CD4-positive, alpha-beta T cell treated with Interleukin-4 for 4 hours (primary cell): Measurements from ENCODE around the gene CLDN6.

ENCODE experiments used
- DNase-seq: peaks from one replicate; pipeline ENCODE4 v3.0.0-alpha.2; 2020

The CLDN6 gene

GRCh38 chr16:3051494-3051893, 33.5 kb upstream of the CLDN6 start:
- DNase-seq: no peak

GRCh38 chr16:3051009-3051408, 33.0 kb upstream of the CLDN6 start:
- DNase-seq: no peak

DNA sequence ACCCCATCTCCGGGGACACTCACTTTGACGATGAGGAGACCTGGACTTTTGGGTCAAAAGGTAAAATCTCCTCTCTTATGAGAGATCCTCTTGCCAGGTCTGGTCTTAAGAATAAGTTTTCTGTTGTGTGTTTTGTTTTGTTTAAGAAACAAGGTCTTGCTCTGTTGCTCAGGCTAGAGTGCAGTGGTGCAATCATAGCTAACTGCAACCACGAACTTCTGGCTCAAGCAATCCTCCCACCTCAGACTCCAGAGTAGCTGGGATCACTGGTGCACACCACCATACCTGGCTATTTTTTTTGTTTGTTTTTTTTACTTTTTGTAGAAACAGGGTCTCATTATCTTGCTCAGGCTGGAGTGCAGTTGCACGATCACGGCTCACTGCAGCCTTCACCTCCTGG, 32.5 kb upstream of the CLDN6 start:
- DNase-seq: no peak

GRCh38 chr16:3049921-3050481, 32.0 kb upstream of the CLDN6 start:
- no peak for DNase-seq

DNA sequence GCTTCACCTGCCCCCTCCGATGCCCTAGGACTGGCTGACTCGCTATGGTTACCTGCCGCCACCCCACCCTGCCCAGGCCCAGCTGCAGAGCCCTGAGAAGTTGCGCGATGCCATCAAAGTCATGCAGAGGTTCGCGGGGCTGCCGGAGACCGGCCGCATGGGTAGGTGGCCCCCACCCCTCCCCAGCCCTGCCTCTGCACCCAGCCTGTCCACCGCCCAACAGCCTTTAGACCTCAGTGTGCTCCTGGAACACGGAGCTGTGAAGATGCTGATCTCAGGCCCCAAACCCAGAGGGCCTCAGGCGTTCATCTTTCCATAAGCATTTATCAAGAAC, 29.4 kb upstream of the CLDN6 start:
- no peak for DNase-seq

DNA sequence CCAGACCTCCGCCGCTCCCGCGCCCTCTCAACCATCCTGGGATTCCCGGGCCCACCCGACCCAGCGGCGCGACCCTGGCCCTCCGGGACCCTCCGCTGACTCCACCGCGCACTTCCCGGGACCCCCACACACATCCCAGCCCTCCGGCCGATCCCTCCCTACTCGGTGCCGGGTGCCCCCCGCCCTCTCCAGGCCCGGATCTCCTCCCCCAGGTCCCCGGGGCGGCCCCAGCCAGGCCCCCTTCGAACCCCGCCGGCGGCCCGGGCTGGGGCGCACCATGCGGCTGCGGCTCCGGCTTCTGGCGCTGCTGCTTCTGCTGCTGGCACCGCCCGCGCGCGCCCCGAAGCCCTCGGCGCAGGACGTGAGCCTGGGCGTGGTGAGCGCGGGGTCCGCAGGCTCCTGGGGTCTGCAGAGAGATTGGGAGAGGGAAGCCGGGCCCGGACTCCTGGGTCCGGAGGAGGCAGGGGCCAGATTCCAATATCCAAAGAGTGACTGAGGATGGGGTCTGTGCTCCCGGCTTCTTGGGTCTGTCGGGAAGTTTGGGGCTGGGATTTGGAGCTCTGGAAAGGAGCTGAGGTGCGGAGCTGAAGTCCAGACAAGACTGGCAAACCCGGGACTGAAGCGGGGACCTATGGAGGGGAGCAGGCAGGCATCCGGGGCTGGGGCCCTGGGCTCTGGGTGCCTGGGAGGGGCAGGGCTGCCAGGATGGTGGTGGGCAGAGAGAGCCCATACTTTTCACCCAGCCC, 28.8 kb upstream of the CLDN6 start:
- no peak for DNase-seq

DNA sequence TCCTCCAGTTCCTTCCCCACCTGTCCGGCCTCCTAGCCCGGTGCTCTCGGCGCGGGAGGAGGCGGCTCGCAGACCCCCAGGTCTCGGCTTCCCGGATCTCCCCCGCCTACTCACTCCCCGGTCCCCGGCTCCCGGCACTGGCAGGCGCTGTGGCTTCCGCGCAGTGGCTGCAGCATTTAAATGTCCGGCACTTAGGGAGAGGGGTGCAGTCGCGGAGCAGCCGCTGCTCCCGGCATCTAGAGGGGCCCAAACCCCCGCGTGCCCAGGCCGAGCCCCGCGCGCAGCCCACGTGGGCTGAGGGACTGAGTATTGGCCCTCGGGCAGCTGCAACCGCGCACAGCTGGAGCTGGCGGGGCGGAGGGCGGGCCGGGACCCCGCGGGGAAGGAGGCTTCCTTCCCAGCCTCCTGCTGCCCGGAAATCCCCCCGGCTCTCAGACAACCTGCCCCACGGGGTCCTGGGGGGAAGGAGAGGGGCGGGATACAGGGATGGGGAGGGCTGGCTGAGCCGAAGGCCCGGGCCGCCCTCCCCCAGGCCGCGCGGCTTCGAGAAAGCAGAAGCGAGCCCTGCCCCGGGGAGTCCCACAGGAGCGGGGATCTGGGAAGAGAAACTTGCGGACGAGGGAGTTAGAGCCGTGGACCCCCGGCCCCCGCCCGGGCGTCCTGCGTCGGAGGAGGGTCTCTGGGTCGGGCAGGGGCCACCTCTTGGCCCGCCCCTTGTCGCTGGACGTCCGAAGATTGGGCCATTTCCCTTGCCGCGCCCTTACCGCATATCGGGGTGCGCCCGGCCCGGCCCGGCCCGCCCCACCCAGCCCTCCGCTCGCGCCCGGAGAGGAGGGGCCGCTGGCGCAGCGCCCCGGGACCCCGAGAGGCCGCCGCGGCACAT, 28.0 kb upstream of the CLDN6 start, which contains the start of gene MMP25:
TSS of gene MMP25 (plus strand) at position 804 of the 883 bp plus-strand sequence. CDS start 357 bp downstream, outside the sequence.
- no peak for DNase-seq

GRCh38 chr16:3044708-3045107, 26.7 kb upstream of the CLDN6 start:
- no peak for DNase-seq

DNA sequence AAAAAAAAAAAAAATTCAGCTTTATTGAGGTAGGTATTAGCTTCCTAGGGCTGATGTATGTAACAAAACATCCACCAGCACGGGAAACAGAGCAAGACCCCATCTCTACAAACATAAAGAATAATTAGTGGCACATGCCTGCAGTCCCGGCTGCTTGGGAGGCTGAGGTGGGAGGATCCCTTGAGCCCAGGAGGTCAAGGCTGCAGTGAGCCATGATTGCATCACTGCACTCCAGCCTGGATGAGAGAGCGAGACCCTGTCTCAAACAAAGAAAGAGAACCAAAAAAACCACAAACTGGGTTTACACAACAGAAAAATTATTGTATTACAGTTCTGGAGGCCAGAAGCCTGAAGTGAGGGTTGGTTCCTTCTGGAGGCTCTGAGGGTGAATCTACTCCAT, 24.4 kb upstream of the CLDN6 start:
- DNase-seq: no peak

GRCh38 chr16:3038896-3039295, 20.9 kb upstream of the CLDN6 start:
- DNase-seq: no peak

- no peak for DNase-seq
Measured at GRCh38 chr16:3038256-3038655, 20.3 kb upstream of the CLDN6 start.

GRCh38 chr16:3036726-3037315, 18.8 kb upstream of the CLDN6 start, which contains the start of gene BICDL2:
BICDL2 (minus strand) TSS chr16:3036944; CDS start chr16:3035496, 1,448 bp downstream.
- no peak for DNase-seq

DNA sequence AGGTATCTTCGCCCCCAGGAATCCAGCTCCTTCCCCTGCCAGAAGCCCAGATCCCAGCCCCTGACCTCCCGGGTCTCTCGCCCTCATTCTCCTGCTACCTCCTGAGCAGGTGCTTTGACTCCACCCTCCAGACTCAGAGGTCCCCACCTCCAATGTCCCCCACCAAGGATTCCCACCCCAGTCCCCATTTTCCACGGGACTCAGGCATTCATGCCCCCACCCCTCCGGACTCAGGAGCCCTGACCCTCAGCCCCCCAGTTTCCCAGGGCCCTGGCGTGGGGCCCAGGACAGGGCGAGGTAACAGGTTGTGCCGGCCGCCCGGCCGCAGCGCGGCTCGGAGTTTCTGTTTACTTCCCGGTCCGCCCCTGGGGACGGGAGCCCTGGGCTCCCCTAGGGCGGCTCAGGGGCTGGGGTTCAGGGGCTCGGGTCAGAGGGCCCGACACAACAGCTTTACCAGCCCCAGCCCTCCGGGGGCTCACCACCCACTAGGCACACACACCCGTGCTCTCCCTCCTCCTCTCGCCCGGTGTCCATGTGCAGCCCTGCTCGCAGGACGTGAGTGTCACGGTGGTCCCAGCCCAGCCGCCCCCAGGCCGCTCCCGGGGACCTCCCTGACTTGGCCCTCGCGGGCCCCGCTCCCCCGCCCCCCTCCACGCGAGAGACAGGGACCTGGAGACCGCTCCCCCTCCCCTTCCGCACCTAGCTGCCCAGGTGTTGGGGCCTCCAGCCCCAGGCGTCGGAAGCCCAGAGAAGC, 18.2 kb upstream of the CLDN6 start:
- DNase-seq: no peak

DNA sequence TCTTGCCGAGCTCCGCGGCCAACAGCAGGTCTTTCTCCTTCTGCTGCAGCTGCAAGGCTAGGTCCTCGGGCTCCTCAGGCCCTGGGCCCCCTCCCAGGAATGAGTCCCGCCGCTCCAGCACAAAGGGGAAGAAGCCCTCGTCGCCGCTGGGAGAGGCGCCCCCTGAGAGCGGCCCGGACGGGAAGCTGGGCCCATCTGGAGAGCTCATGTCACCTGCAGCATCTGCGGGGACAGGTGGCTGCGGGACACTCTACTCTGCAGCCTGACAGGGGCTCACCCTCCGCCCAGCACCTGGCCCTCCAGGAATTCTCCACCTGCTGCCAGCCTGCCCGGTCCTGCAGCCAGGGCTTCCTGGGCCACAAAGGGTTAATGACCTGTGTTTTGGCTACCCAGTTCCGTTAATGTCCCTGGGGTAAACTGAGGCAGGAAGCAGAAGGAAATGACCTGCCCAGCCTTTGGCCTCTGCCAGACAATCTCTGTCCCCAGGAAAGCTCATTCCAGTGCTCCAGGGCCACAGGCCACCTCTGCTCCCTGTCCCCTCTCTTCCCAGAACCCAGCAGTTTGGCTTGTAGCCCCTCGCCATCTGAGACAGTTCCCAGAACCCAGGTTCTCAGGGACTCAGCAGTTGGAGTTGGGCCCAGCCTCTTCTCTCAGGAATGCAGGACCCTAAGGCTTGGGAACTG, 17.4 kb upstream of the CLDN6 start:
- DNase-seq: no peak

DNA sequence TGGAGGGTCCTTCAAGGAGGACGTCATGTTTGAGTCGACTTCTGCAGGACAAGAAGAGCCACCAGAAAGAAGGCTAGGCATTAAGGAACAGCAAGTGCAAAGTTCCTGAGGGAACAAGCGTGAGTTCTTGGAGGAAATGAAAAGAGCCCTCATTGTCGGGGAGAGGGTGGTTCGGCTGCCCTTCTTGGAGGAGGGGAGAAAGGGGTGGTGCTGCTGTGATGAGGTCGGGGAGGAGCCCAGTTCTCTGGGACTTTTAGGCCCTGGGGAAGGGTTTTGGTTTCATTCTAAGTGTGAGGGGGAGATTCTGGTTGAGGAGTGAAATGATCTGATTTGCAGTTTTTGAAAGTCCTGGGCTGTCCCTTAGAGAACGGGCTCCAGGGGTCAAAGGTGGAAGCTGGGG, 14.6 kb upstream of the CLDN6 start:
- no peak for DNase-seq

DNA sequence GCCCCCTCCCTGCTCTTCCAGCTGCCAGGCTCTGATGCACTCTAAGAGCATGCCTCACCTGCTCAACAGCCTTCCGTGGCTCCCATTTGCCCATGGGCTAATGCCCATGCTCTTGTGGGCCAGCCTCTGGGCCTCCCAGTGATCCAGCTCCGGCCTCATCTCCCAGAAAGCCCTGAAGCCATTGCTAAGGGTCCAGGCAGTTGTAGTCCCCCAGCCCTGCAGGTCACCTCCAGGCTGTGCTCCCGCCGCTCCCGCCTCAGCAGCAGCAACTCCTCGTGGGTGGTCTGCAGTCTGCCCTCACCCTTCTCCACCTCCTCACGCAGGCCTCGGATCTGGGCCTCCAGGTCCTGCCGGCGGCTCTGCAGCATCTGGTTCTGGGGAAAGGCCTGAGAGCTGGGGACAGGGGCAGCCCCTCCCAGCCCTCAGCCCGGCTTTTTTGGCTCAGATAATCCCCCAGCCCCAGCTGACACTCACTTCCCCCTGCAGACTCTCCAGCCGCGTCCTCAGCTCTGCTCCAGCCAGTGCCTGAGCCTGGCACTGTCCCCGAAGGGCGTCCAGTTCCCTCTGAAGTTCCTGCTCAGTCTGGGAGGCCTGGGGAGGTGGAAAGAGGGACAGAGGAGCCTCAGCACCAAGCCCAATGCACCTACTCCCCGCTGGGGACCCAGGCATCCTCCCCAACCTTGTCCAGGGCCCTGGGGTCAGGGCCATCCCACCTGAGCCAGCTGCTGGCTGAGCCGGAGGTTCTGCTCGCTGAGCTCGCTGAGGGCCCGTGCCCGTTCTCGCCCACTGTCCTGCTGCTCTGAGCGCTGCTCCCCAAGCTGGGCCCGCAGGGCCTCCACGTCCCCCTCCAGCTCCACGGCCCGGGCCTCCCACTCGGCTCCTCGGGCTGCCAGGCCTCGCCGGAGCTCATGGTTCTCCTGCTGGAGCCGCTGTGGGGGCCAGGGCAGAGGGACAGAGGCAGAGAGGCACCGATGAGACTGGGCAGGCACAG, 12.5 kb upstream of the CLDN6 start:
- DNase-seq: no peak

- DNase-seq: no peak
Measured at GRCh38 chr16:3029491-3030221, 11.7 kb upstream of the CLDN6 start.

DNA sequence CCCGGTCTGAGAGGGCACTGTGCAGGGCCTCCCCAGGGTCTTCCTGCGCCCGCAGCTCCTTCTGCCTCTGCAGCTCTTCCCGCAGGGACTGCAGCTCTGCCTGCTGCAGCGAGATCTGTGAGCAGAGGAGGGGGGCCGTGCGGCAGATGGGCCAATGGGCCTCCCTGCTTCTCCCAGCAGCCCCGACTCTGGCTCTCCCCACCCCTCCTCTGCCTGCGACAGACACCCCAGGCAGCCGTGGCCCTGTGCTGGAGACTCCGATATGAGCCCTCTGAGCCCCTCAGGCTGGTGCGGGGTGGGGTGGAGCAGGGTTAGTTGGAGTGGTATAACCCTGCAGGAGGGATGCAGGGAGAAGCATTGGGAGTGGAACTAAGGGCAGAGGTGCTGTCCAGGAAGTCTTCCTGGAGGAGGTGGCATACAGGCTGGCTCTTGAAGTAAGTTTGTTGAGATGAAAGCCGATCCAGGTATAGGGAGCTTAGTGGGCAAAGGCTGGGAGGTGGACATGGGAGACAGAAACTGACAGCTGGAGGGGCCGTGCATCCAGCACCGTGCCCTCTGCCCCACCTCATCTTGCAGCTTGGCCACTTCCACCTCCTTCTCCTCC, 10.8 kb upstream of the CLDN6 start:
- DNase-seq: no peak

- peak; percentile 76 for DNase-seq
Measured at GRCh38 chr16:3027983-3028715, 10.2 kb upstream of the CLDN6 start.
